GM19397 (cell line): Measurements from ENCODE around the gene SNED1.
"Not testable (repeated sequence)": the region's sequence is repeated elsewhere in the genome, so short reads cannot be mapped to it uniquely, and the experiment has no call there.

Experiments
- ATAC-seq: cut with Tn5 transposase; IDR thresholded peaks from one replicate; pipeline ENCODE4 v1.9.1; 2021; ENCODE audit warnings: mild to moderate bottlenecking, moderate library complexity; ENCODE audit not compliant: unreplicated experiment

Gene SNED1

GRCh38 chr2:241081643-241082340 lies 83.4 kb downstream of the SNED1 start:
- ATAC-seq: no peak

GRCh38 chr2:241082341-241083090 lies 84.1 kb downstream of the SNED1 start:
- ATAC-seq: no peak

DNA sequence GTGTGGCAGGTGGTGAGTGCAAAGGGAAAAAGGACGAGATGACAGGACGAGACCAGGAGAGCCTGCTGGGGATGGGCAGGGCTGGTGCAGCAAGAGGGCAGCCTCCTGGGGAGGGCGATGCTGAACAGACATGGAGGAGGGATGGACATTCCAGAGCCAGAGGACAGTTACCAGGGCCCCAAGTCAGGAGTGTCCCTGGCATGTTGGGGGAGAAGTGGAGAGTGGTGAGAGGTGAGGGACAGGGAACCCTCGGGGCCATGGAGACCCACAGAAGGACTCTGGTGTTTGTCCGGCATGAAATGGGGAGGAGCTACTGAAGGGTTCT lies 84.6 kb downstream of the SNED1 start:
- ATAC-seq: no peak

DNA sequence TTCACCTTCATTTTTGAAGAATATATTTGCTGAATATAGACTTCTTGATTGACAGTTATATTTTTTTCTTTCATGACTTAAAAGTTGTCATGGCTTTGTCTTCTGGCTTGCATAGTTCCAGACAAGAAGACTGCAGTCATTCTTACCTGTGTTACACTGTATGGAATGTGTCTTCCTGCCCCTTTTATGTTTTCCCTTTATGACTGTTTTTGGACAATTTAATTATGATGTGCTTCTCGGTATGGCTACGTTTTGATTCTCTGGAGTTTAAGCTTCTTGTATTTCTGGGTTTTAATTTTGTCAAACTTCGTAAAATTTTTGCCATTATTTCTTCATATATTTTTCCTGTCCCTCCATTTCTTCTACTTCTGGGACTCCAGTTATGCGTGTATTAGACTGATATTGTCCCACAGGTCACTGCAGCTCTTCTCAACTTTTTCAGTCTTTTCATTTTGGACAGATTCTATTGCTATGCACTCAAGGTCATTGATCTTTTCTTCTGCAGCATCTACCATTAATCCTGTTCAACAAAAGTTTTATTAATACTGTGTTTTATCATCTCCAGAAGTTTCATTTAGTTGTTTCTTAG lies 86.5 kb downstream of the SNED1 start:
- no peak for ATAC-seq

GRCh38 chr2:241087420-241088268 lies 89.2 kb downstream of the SNED1 start:
- peak; percentile 65 for ATAC-seq

DNA sequence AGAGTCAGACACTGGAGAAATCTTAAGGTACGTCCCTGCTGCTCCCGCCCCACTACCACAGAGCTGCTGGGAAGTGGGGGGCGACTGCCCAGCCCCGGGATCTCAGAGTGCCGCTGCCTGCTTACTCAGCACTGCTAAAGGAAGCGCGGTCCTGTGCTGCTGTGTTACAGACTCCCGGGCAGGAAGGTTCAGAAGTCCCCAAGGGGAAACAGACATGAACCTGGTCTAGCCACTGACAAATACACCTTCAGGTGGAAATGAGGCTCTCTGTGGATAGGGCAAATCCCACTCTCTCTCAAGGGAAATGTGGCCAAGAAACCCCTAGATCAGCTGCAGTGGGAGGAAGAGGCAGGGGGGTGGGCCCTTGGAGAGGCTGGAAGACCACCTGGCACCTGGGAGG lies 90.0 kb downstream of the SNED1 start:
- ATAC-seq: peak; percentile 46

DNA sequence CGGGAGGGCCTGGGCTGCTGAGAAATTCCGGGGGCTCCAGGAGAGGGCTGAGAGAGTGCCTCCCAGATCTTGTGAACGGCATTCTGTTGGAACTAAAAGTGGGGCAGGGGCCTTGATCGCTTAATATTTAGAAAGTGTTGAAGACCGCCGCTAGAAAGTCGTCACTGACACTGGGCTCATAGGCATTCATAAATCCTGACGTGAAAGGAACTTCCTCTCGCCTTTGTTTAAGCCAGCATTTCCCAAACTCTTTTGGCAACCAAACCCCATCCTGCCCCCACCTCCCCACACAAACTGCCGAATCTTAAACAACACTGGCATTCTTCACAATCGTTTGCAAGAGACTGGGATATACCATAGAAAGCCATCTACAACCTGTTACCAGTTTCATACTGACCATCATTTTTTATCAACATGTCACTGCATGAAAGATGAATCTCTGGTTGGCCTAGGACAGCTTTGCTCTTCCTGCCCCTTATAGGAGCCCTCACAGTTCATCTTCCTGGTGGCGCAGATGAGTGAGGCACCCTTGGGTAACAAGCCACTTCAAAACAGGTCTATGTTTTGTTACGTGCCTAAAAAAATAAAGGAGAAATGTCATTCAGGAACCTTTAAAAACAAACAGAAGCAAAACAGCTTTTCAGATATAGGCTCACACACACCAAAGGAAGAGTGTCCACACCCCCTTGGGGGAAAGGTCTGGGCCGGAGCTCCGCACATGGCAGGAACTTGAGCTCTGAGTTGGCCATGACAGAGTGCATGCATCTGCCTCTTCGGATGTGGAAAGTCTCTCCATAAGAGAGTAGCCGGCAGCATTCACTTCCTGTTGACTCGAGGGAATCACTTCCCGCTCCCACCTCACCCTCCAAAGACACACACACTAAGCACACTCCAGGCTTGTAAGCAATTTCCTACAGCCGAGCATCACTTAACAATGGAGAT lies 90.6 kb downstream of the SNED1 start:
- ATAC-seq: no peak

DNA sequence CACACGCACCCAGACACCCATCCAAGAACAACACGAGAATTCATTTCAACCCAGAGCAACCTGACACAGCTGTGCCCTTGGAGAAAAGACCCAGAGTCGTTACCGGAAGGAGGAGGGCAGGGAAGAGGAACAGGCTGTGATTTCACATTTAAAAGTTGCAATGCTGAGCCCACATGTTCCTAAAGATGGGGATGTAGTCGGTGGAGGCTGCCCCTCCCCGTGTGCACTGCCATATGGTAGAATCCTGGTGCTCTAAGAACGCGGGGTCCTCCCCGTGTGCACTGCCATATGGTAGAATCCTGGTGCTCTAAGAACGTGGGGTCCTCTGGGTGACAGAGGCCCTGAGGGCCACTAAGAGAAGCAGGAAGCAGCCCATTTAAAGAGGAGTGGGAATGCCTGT lies 92.8 kb downstream of the SNED1 start:
- ATAC-seq: no peak

DNA sequence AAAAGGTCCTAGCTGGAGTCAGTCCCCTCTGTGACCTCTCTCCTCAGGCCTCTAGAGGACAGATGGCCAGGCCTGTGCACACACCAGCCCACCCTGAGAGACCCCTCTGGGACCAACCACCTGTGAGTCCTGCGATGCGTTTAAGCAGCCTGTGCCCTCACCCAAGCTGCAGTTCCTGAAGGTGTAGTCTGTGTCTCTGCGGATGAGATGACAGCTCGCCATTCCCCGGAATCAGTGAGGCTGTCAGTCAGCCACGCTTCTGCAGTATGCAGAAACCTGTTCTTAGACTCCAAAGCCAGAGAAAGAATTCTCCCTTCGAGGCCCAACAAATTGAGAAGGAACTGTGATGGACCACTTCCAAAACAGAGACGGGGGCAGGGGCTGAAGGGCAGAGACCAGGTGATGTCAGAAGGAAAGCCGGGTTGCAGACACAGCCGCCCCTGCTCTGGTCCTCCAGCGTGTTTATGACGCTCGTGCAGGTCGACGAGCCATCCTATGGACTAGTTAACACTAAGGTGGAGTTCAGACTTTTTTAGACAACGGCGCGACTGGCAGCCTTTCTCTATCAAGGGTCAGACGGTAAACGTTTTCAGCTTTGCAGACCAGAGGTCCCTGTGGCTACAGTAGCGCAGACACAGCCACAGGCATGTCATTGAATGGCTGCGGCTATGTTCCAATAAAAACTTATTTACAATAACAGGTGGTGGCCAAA lies 93.5 kb downstream of the SNED1 start:
- no peak for ATAC-seq

DNA sequence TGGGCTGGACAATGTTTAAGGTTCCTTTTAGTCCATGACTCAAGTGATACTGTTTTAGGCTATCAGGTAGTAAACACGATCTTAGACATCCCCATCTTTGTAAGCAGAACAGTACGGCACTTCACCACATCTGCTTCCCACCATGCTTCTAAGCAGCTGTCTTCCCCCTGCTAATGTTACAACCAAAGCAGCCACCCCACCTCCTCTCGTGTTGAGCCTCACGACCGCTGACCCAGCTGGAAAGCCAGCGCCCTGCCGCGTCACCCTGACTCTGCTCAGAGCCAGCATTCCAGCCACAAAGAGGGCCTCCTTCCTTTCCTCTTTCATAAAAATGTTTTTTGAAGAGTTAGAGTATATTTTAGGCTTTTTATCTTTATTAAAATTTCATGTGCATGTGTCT lies 94.3 kb downstream of the SNED1 start:
- no peak for ATAC-seq

GRCh38 chr2:241093133-241093781 lies 94.8 kb downstream of the SNED1 start:
- ATAC-seq: not testable (repeated sequence)

- ATAC-seq: no peak
Measured at GRCh38 chr2:241094172-241094571, 95.8 kb downstream of the SNED1 start.

DNA sequence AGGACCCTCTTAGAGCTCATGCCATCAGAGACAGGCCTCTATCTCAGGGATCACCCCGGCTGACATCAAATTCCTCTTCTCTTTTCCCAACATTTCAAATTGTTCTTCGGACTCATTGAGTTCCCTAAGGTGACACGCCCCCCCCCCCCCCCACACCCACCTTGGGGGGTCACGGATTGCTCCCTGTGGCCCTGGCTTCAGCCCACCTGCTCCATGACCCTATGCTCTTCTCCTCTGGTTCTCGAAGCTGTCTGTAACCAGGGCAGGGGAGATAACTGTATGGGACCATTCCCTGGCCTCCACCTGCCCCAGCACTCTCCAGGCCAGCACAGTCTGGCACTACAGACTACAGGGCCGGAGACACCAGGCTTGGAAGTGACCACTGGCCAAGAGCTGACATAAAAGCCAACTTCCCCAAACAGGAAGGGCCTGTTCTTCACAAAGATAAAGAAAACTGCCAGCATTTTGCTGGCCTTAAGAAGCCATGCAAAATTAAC lies 96.6 kb downstream of the SNED1 start:
- no peak for ATAC-seq

GRCh38 chr2:241095594-241096290 lies 97.3 kb downstream of the SNED1 start:
- ATAC-seq: no peak

GRCh38 chr2:241096979-241097378 lies 98.6 kb downstream of the SNED1 start:
- no peak for ATAC-seq

GRCh38 chr2:241099246-241099645 lies 100.8 kb downstream of the SNED1 start:
- no peak for ATAC-seq

GRCh38 chr2:241102239-241102803 lies 103.9 kb downstream of the SNED1 start, which contains the start of gene MTERF4:
MTERF4 (minus strand) TSS chr2:241102287; CDS start chr2:241102273, 14 bp downstream.
- ATAC-seq: peak; percentile 88

DNA sequence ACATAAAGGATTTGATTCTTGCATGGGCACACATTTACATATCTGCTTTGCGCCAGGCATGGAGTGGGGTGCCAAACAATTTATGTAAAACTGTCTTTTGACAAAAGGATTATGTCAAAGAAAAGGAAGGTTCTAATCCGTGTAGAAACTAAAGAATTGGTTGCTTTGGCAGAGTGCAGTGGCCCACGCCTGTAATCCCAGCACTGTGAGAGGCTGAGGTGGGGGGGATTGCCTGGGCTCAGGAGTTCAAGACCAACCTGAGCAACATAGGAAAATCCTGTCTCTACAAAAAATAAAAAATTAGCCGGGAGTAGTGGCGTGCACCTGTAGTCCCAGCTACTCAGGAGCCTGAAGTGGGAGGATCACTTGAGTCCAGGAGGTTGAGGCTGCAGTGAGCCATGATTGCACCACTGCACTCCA lies 104.8 kb downstream of the SNED1 start:
- no peak for ATAC-seq
